IMR-90 (cell line): ENCODE results near the gene MYO9A. TPM values are rescaled to one million over a fixed set of nuclear protein-coding genes. Genes with fewer than 3 reads are reported as not detected.

Experiments
- ATAC-seq: fragments of 200-7000 bp; cut with Tn5 transposase; 2 replicates; pipeline ENCODE4 v1.9.1; 2020; ENCODE audit warnings: low read depth, mild to moderate bottlenecking, moderate library complexity
- BruUV-seq: library from RNA; stranded (reverse); fragments of 400-500 nt; replicated peaks from 2 replicates; lab custom pipeline; 2021; lab: Mats Ljungman, UMichigan
- CTCF ChIA-PET: fragments of 300-600 bp; formaldehyde crosslinking; extraction: SDS; loops from one replicate; lab custom pipeline; 2021; ENCODE audit warnings: antibody characterized with exemption; lab: Yijun Ruan, JAX
- POLR2A ChIA-PET: fragments of 300-600 bp; sonication (Branson Sonifier 250); formaldehyde crosslinking; loops from one replicate; lab custom pipeline; 2022; ENCODE audit warnings: antibody characterized with exemption; ENCODE audit not compliant: unreplicated experiment; lab: Charles Lee
- DNase-seq: peaks from one replicate; pipeline ENCODE4 v3.0.0; 2013
- H2AFZ ChIP-seq: replicated peaks from 2 replicates; pipeline ENCODE3; 2013; ENCODE audit warnings: low read length, mild to moderate bottlenecking; ENCODE audit not compliant: poor library complexity
- H2AK5ac ChIP-seq: 2 replicates; pipeline ENCODE4 v1.6.1; 2013; ENCODE audit warnings: low read depth, low read length, inconsistent platforms
- H2AK9ac ChIP-seq: replicated peaks from 2 replicates; pipeline ENCODE3; 2013; ENCODE audit warnings: mild to moderate bottlenecking, low read depth, low read length, moderate library complexity; ENCODE audit not compliant: poor library complexity
- H2BK120ac ChIP-seq: 2 replicates; pipeline ENCODE4 v1.6.1; 2013; ENCODE audit warnings: low read depth, low read length, inconsistent platforms
- H2BK15ac ChIP-seq: 3 replicates; pipeline ENCODE4 v1.6.1; 2013; ENCODE audit warnings: low read depth, low read length, inconsistent platforms
- H2BK20ac ChIP-seq: 2 replicates; pipeline ENCODE4 v1.6.1; 2013; ENCODE audit warnings: low read depth, mild to moderate bottlenecking, inconsistent platforms, low read length, moderate library complexity
- H2BK5ac ChIP-seq: 2 replicates; pipeline ENCODE4 v1.6.1; 2013; ENCODE audit warnings: mild to moderate bottlenecking, low read depth, low read length, inconsistent platforms; ENCODE audit not compliant: poor library complexity, severe bottlenecking
- H3K14ac ChIP-seq: replicated peaks from 2 replicates; pipeline ENCODE4 v1.6.1; 2013; ENCODE audit warnings: low read depth, low read length, inconsistent platforms
- H3K18ac ChIP-seq: 2 replicates; pipeline ENCODE4 v1.6.1; 2013; ENCODE audit warnings: low read depth, low read length, control low read depth
- H3K23ac ChIP-seq: 2 replicates; pipeline ENCODE4 v1.6.1; 2013; ENCODE audit warnings: low read depth, low read length, inconsistent platforms
- H3K27ac ChIP-seq: 2 replicates; pipeline ENCODE4 v1.5.1; 2013; ENCODE audit warnings: mild to moderate bottlenecking, control low read depth, low read length; ENCODE audit not compliant: insufficient read depth
- H3K27me3 ChIP-seq: 2 replicates; pipeline ENCODE4 v1.6.1; 2013; ENCODE audit warnings: low read length; ENCODE audit not compliant: control insufficient read depth, insufficient read depth
- H3K36me3 ChIP-seq: 2 replicates; pipeline ENCODE4 v1.6.1; 2013; ENCODE audit warnings: low read length, mixed read lengths; ENCODE audit not compliant: control insufficient read depth, insufficient read depth
- H3K4ac ChIP-seq: 2 replicates; pipeline ENCODE4 v1.6.1; 2013; ENCODE audit warnings: low read depth, low read length, inconsistent platforms
- H3K4me1 ChIP-seq: 2 replicates; pipeline ENCODE4 v1.6.1; 2013; ENCODE audit warnings: low read length, mixed read lengths; ENCODE audit not compliant: control insufficient read depth, insufficient read depth
- H3K4me2 ChIP-seq: 2 replicates; pipeline ENCODE4 v1.6.1; 2013; ENCODE audit warnings: low read depth, mild to moderate bottlenecking, control low read depth, low read length, moderate library complexity
- H3K4me3 ChIP-seq: 2 replicates; pipeline ENCODE4 v1.5.1; 2013; ENCODE audit warnings: low read depth, mild to moderate bottlenecking, control low read depth, low read length, moderate library complexity; ENCODE audit not compliant: insufficient read depth
- H3K56ac ChIP-seq: 2 replicates; pipeline ENCODE4 v1.6.1; 2013; ENCODE audit warnings: low read length, inconsistent platforms; ENCODE audit not compliant: insufficient read depth; ENCODE audit errors: extremely low read depth
- H3K79me1 ChIP-seq, 2 experiments: 2 replicates each; pipeline ENCODE4 v1.6.1; 2013; ENCODE audit warnings: low read length in 2 of 2, inconsistent platforms in 1 of 2, low read depth in 1 of 2
- H3K9ac ChIP-seq: 2 replicates; pipeline ENCODE4 v1.6.1; 2013; ENCODE audit warnings: low read depth, low read length, control low read depth
- H3K9me1 ChIP-seq: 2 replicates; pipeline ENCODE4 v1.6.1; 2013; ENCODE audit warnings: low read length, inconsistent platforms; ENCODE audit not compliant: insufficient read depth
- H3K9me3 ChIP-seq: 2 replicates; pipeline ENCODE4 v1.6.1; 2013; ENCODE audit warnings: low read length; ENCODE audit not compliant: control insufficient read depth, insufficient read depth
- H4K20me1 ChIP-seq: 2 replicates; pipeline ENCODE4 v1.6.1; 2013; ENCODE audit warnings: low read length, inconsistent platforms; ENCODE audit not compliant: insufficient read depth
- H4K5ac ChIP-seq: 2 replicates; pipeline ENCODE4 v1.6.1; 2013; ENCODE audit warnings: mild to moderate bottlenecking, low read depth, low read length, control low read depth
- H4K8ac ChIP-seq, 2 experiments: 2 replicates each; pipeline ENCODE4 v1.6.1; 2013; ENCODE audit warnings: low read depth in 2 of 2, low read length in 2 of 2, control low read depth in 1 of 2, inconsistent platforms in 1 of 2
- H4K91ac ChIP-seq: 2 replicates; pipeline ENCODE4 v1.6.1; 2013; ENCODE audit warnings: low read depth, low read length, inconsistent platforms; ENCODE audit not compliant: insufficient read depth
- BHLHE40 ChIP-seq: fragments of 150-350 bp; IDR thresholded peaks from 2 replicates; pipeline ENCODE4 v1.6.1; 2016; ENCODE audit warnings: mild to moderate bottlenecking, low read depth, low read length
- CEBPB ChIP-seq: IDR thresholded peaks from 2 replicates; pipeline ENCODE4 v1.6.1; 2012; ENCODE audit warnings: low read depth, low read length, improper control_type of control experiment
- CHD1 ChIP-seq: IDR thresholded peaks from 2 replicates; pipeline ENCODE4 v1.6.1; 2012; ENCODE audit warnings: low read depth, low read length, improper control_type of control experiment
- CTCF ChIP-seq: conservative IDR thresholded peaks from 2 replicates; pipeline ENCODE4 v1.5.1; 2012; ENCODE audit warnings: mild to moderate bottlenecking, low read depth, low read length, improper control_type of control experiment
- FOS ChIP-seq: fragments of 150-350 bp; IDR thresholded peaks from 2 replicates; pipeline ENCODE4 v1.6.1; 2016; ENCODE audit warnings: low read depth, low read length
- MAFK ChIP-seq: IDR thresholded peaks from 2 replicates; pipeline ENCODE4 v1.6.1; 2012; ENCODE audit warnings: low read depth, low read length, improper control_type of control experiment
- MAZ ChIP-seq: IDR thresholded peaks from 2 replicates; pipeline ENCODE4 v1.6.1; 2012; ENCODE audit warnings: low read depth, mild to moderate bottlenecking, low read length, improper control_type of control experiment, moderate library complexity, borderline replicate concordance
- MXI1 ChIP-seq: IDR thresholded peaks from 2 replicates; pipeline ENCODE4 v1.6.1; 2012; ENCODE audit warnings: low read depth, mild to moderate bottlenecking, low read length, moderate library complexity, borderline replicate concordance
- NFE2L2 ChIP-seq: fragments of 150-350 bp; IDR thresholded peaks from 2 replicates; pipeline ENCODE4 v1.6.1; 2016; ENCODE audit warnings: low read depth, mild to moderate bottlenecking, low read length
- POLR2A ChIP-seq: IDR thresholded peaks from 2 replicates; pipeline ENCODE4 v1.6.1; 2012; ENCODE audit warnings: mild to moderate bottlenecking, low read depth, low read length
- RAD21 ChIP-seq: IDR thresholded peaks from 2 replicates; pipeline ENCODE4 v1.6.1; 2012; ENCODE audit warnings: low read length, improper control_type of control experiment
- RCOR1 ChIP-seq: IDR thresholded peaks from 2 replicates; pipeline ENCODE4 v1.6.1; 2012; ENCODE audit warnings: mild to moderate bottlenecking, low read length, improper control_type of control experiment; ENCODE audit not compliant: insufficient replicate concordance
- RFX5 ChIP-seq: IDR thresholded peaks from 2 replicates; pipeline ENCODE4 v1.8.0; 2012; ENCODE audit warnings: low read depth, mild to moderate bottlenecking, low read length, moderate library complexity
- SMC3 ChIP-seq: fragments of 150-350 bp; IDR thresholded peaks from 2 replicates; pipeline ENCODE4 v1.6.1; 2016; ENCODE audit warnings: low read depth, mild to moderate bottlenecking, antibody characterized with exemption, low read length, moderate library complexity
- USF2 ChIP-seq: fragments of 150-350 bp; IDR thresholded peaks from 2 replicates; pipeline ENCODE4 v1.6.1; 2017; ENCODE audit warnings: mild to moderate bottlenecking, antibody characterized with exemption, low read length, low read depth
- WGBS, 2 experiments: methylation state at CpG; one replicate each; pipeline versions ENCODE4 v1.1.5 to v1.1.7; 2013; ENCODE audit warnings: missing lambda C conversion rate in 2 of 2; ENCODE audit not compliant: insufficient read length in 1 of 2; ENCODE audit errors: extremely low coverage in 2 of 2; 5-methylcytosine and 5-hydroxymethylcytosine counted together
- dilution Hi-C: fragments of 300-500 bp; cut with HindIII; formaldehyde crosslinking; loops from one replicate; pipeline ENCODE4 v1.14.3; 2018; ENCODE audit warnings: low sequenced_read_pairs; ENCODE audit not compliant: unreplicated experiment
- in situ Hi-C: fragments of 300-500 bp; cut with MboI; formaldehyde crosslinking; loops from 3 replicates; pipeline ENCODE4 v1.14.3; 2019; ENCODE audit warnings: low sequenced_read_pairs, inconsistent platforms, mixed read lengths
- intact Hi-C: fragments of 100-400 bp; cut with micrococcal nuclease; formaldehyde crosslinking; loops from 2 replicates; pipeline ENCODE4 v1.10.0; 2022
- polyA plus RNA-seq, 3 experiments: library from polyadenylated mRNA; depleted of rRNA; stranded (reverse); fragments of >200 nt; gene quantifications; 2 replicates each; pipeline ENCODE4 v1.2.3, GENCODE V29; 2012; ENCODE audit warnings: low replicate concordance in 1 of 3
- total RNA-seq: library from RNA; depleted of rRNA; stranded (reverse); fragments of >200 nt; gene quantifications from 2 replicates; pipeline ENCODE4 v1.2.3, GENCODE V29; 2012
- TF ChIP-seq, protein P1 (sequence below): fragments of 150-350 bp; IDR thresholded peaks from 2 replicates; pipeline ENCODE4 v1.6.1; 2016; ENCODE audit warnings: low read depth, mild to moderate bottlenecking, low read length, moderate library complexity, borderline replicate concordance

Gene MYO9A
- total and polyA plus RNA-seq, 2 of the 4 experiments (the other 2 are of a cell fraction), result 6.0 to 49.5 TPM

DNA sequence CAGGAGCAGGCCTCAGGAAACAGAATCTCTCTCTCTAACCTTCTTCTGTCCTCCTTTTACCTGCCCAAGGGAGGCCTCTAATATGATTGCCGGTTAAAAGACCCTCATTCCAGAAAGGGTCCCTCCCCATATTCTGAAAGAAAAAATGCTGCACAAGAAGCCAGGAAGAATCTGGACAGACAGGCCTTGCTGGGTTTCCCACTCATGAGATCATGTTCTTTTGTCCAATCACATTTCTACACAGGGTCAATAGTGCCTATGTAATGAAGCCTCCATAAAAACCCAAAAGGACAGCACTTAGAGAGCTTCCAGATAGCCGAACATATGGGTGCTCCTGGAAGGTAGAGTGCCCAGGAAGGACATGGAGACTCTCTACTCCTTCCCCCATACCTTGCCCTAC is 146.0 kb downstream of the MYO9A start:
- no peaks in the 10 kb centered on the region for H3K9me1 ChIP-seq
- ATAC-seq, result no peak
- no peak overlapping the region for H2BK120ac ChIP-seq
- in situ Hi-C loops, result no loop called here
- no peak overlapping the region for H2AK9ac ChIP-seq
- no peak overlapping the region for H3K18ac ChIP-seq
- no peak overlapping the region for H3K14ac ChIP-seq
- H3K36me3 ChIP-seq, result peaks cover 6% of the 10 kb centered on the region; the same call in 1 of the 2 replicates
- no CpG with 5 or more reads among the region's 2 CpGs for WGBS, 2 experiments
- H3K27me3 ChIP-seq, result no peaks in the 10 kb centered on the region
- no peak overlapping the region for H4K5ac ChIP-seq
- TF ChIP-seq MXI1, result no peak
- TF ChIP-seq NFE2L2, result no peak
- TF ChIP-seq FOS, result no peak
- TF ChIP-seq, protein P1, sequence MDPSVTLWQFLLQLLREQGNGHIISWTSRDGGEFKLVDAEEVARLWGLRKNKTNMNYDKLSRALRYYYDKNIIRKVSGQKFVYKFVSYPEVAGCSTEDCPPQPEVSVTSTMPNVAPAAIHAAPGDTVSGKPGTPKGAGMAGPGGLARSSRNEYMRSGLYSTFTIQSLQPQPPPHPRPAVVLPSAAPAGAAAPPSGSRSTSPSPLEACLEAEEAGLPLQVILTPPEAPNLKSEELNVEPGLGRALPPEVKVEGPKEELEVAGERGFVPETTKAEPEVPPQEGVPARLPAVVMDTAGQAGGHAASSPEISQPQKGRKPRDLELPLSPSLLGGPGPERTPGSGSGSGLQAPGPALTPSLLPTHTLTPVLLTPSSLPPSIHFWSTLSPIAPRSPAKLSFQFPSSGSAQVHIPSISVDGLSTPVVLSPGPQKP, result no peak
- no peak for TF ChIP-seq CEBPB
- no peak for TF ChIP-seq MAZ
- TF ChIP-seq BHLHE40, result no peak
- no peak for TF ChIP-seq CHD1
- no peak for TF ChIP-seq RCOR1
- TF ChIP-seq POLR2A, result no peak
- no peak for TF ChIP-seq CTCF
- no peak for TF ChIP-seq RFX5
- no peak for TF ChIP-seq USF2
- TF ChIP-seq SMC3, result no peak
- TF ChIP-seq MAFK, result no peak
- no peak for TF ChIP-seq RAD21
- no peak overlapping the region for H3K4ac ChIP-seq
- H4K91ac ChIP-seq, result no peak overlapping the region
- no TSS peak for BruUV-seq
- DNase-seq, result no peak
- intact Hi-C loops, result no loop called here
- H4K20me1 ChIP-seq, result no peaks in the 10 kb centered on the region
- H2BK20ac ChIP-seq, result no peak overlapping the region
- H3K4me1 ChIP-seq, result no peaks in the 10 kb centered on the region
- H2AK5ac ChIP-seq, result no peak overlapping the region
- no peak overlapping the region for H3K4me3 ChIP-seq
- H3K56ac ChIP-seq, result no peak overlapping the region
- H3K9ac ChIP-seq, result no peak overlapping the region
- no peak overlapping the region for H2BK5ac ChIP-seq
- no peak overlapping the region for H3K4me2 ChIP-seq
- H2BK15ac ChIP-seq, result no peak overlapping the region
- H4K8ac ChIP-seq, result no peak overlapping the region
- dilution Hi-C loops, result no loop called here
- peaks cover 0 to 2% of the 10 kb centered on the region in 2 experiments; a peak in 1 of 4 replicates for H3K79me1 ChIP-seq
- no peak overlapping the region for H2AFZ ChIP-seq
- no peak overlapping the region for H3K27ac ChIP-seq
- POLR2A ChIA-PET, result no interaction called here
- H3K9me3 ChIP-seq, result no peaks in the 10 kb centered on the region
- H3K23ac ChIP-seq, result no peak overlapping the region
- CTCF ChIA-PET, result interaction anchor here (0.6 kb wide), 1 partner anchor 12 kb away, joined by 3 read pairs; no protein-coding TSS in a partner anchor
